OCI-LY1 (cell line): ENCODE results near the gene NTRK3.

ENCODE experiments used
- EZH2 ChIP-seq: fragments of 200-600 bp; sonication (generic), shearing (Covaris generic); IDR thresholded peaks from 2 replicates; pipeline ENCODE4 v1.8.0; 2017; ENCODE audit warnings: borderline replicate concordance, mixed run types, mild to moderate bottlenecking, antibody characterized with exemption, low read length, moderate library complexity, mixed read lengths
- TF ChIP-seq, protein P1 (sequence below): fragments of 200-600 bp; sonication (generic), shearing (Covaris generic); IDR thresholded peaks from 2 replicates; pipeline ENCODE4 v1.5.1; 2017; ENCODE audit warnings: mild to moderate bottlenecking, antibody characterized with exemption, low read length, moderate library complexity, mixed read lengths

DNA sequence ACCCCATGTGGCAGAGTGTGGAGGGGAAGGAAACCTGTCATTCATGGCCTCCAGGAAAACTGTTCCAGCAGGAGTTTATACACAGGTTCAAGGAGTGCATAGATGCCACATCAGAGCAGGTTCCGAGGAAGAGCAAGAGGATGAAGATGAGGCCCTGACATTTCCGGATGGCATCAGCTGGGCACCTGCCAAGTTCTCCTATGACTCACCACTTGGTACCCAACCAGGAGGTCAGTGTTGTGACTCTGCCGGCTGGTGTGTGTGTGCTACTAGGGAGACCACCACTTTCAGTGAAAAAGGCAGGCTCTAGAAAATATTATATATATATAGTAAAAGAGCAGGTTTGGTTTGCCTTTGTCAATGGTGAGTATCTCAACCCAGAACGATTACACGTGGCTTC is 69.3 kb downstream of the NTRK3 start:
- TF ChIP-seq, protein P1, sequence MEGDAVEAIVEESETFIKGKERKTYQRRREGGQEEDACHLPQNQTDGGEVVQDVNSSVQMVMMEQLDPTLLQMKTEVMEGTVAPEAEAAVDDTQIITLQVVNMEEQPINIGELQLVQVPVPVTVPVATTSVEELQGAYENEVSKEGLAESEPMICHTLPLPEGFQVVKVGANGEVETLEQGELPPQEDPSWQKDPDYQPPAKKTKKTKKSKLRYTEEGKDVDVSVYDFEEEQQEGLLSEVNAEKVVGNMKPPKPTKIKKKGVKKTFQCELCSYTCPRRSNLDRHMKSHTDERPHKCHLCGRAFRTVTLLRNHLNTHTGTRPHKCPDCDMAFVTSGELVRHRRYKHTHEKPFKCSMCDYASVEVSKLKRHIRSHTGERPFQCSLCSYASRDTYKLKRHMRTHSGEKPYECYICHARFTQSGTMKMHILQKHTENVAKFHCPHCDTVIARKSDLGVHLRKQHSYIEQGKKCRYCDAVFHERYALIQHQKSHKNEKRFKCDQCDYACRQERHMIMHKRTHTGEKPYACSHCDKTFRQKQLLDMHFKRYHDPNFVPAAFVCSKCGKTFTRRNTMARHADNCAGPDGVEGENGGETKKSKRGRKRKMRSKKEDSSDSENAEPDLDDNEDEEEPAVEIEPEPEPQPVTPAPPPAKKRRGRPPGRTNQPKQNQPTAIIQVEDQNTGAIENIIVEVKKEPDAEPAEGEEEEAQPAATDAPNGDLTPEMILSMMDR: no peak
- no peak for TF ChIP-seq EZH2
